Testis (tissue), 5 donors: Measurements from ENCODE around the gene COL7A1. TPM values are rescaled to one million over a fixed set of nuclear protein-coding genes. Genes with fewer than 3 reads are reported as not detected.

ENCODE experiments used
- DNase-seq: peaks from one replicate; pipeline ENCODE4 v3.0.0-alpha.2; 2019
- H3K27ac ChIP-seq, 2 donors: fragments of 200-600 bp; sonication (generic); one replicate each; pipeline ENCODE4 v1.5.1; 2019
- H3K27me3 ChIP-seq: fragments of 200-600 bp; sonication (generic); one replicate; pipeline ENCODE4 v1.5.1; 2019
- H3K36me3 ChIP-seq: fragments of 200-600 bp; sonication (generic); one replicate; pipeline ENCODE4 v1.5.1; 2017; ENCODE audit warnings: low read depth; ENCODE audit errors: missing control alignments
- H3K4me1 ChIP-seq: fragments of 200-600 bp; sonication (generic); one replicate; pipeline ENCODE4 v1.5.1; 2019
- H3K4me3 ChIP-seq, 2 donors: fragments of 200-600 bp; sonication (generic); one replicate each; pipeline ENCODE4 v1.5.1; 2017 to 2019
- H3K9me3 ChIP-seq: fragments of 200-600 bp; sonication (generic); one replicate; pipeline ENCODE4 v1.5.1; 2017
- CTCF ChIP-seq, 3 experiments: fragments of 450-650 bp in 2 of 3; fragments of 200-600 bp in 1 of 3; sonication (generic) in 1 of 3; IDR thresholded peaks; one replicate each; pipeline ENCODE4 v1.5.1; 2016 to 2019; ENCODE audit warnings: antibody characterized with exemption in 3 of 3, mild to moderate bottlenecking in 2 of 3, moderate library complexity in 1 of 3
- POLR2A ChIP-seq: fragments of 450-650 bp; IDR thresholded peaks from one replicate; pipeline ENCODE4 v1.6.1; 2017; ENCODE audit warnings: antibody characterized with exemption, mild to moderate bottlenecking, moderate library complexity
- WGBS, 2 donors: methylation state at CpG; one replicate each; pipeline ENCODE4 v1.1.5; 2018; 5-methylcytosine and 5-hydroxymethylcytosine counted together
- intact Hi-C: fragments of 100-400 bp; cut with DNase I; formaldehyde crosslinking; loops from one replicate; pipeline ENCODE4 v1.15.1; 2023; ENCODE audit warnings: low total_unique reads
- long read RNA-seq, 2 donors: transcript quantifications; one replicate each; lab custom pipeline, GENCODE V29; 2026
- polyA plus RNA-seq: library from polyadenylated mRNA; stranded (reverse); fragments of 350-450 nt; fragmentation: Illumina TruSeq; extraction: RNeasy Lipid Tissue Mini Kit (QIAGEN cat#74804); gene quantifications from one replicate; pipeline ENCODE4 v1.2.3, GENCODE V29; 2014; ENCODE audit warnings: low read depth, low replicate concordance; ENCODE audit not compliant: insufficient read depth
- total RNA-seq, 2 donors: library from RNA; depleted of rRNA; stranded (reverse); fragments of >200 nt; gene quantifications; one replicate each; pipeline ENCODE4 v1.2.3, GENCODE V29; 2016

The COL7A1 gene
- total RNA-seq (10 to 100 TPM; 34.1 to 39.1 TPM), polyA plus RNA-seq (19.9 TPM)
- long read RNA-seq, donor 1 = 0 reads
- long read RNA-seq, donor 2 = 0 reads

- Histone ChIP-seq H3K27me3 (no peaks in the 10 kb centered on the region), H3K9me3 (no peaks in the 10 kb centered on the region), H3K4me1 (peaks cover 33% of the 10 kb centered on the region), H3K4me3 (peak within 1 kb of the TSS; percentile 31 to 54), H3K36me3 (no peaks in the 10 kb centered on the region), H3K27ac (no peak within 1 kb of the TSS)
- no peak for DNase-seq
- TF ChIP-seq CTCF (IDR thresholded peaks at IDR 0.05) (no peak), POLR2A (no peak)
- 10% methylated on average over 35 of the region's 35 CpGs; no CpG with 5 or more reads in 1 of the 2 donors for WGBS, 2 donors
- intact Hi-C loops = no loop called here
Measured at GRCh38 chr3:48595075-48595525, at the start of gene COL7A1. TSS of gene COL7A1 (minus strand) at chr3:48595329. CDS start at chr3:48595159, 170 bp downstream.

- TF ChIP-seq POLR2A (no peak), CTCF (IDR thresholded peaks at IDR 0.05) (no peak)
- Histone ChIP-seq H3K4me3 (no peak overlapping the region), H3K27ac (no peak overlapping the region), H3K27me3 (no peaks in the 10 kb centered on the region), H3K4me1 (no peaks in the 10 kb centered on the region), H3K36me3 (no peaks in the 10 kb centered on the region), H3K9me3 (no peaks in the 10 kb centered on the region)
- no peak for DNase-seq
- intact Hi-C loops = no loop called here
- 100% methylated on average over 1 to 12 of the region's 12 CpGs for WGBS, 2 donors
Measured at GRCh38 chr3:48642605-48643004, 47.5 kb upstream of the COL7A1 start.

- Histone ChIP-seq H3K27ac (no peak overlapping the region), H3K4me1 (peaks cover 3% of the 10 kb centered on the region), H3K4me3 (no peak overlapping the region), H3K9me3 (no peaks in the 10 kb centered on the region), H3K27me3 (no peaks in the 10 kb centered on the region), H3K36me3 (no peaks in the 10 kb centered on the region)
- intact Hi-C loops = no loop called here
- TF ChIP-seq POLR2A (no peak), CTCF (IDR thresholded peaks at IDR 0.05) (no peak)
- DNase-seq = no peak
- 85 to 100% methylated on average over 1 to 3 of the region's 3 CpGs for WGBS, 2 donors
Measured at GRCh38 chr3:48641396-48641795, 46.3 kb upstream of the COL7A1 start.

GRCh38 chr3:48639944-48640606 lies 44.9 kb upstream of the COL7A1 start:
- no peaks in the 10 kb centered on the region for H3K9me3 ChIP-seq
- H3K27me3 ChIP-seq = no peaks in the 10 kb centered on the region
- WGBS, 2 donors = 95 to 96% methylated on average over 28 to 38 of the region's 38 CpGs
- peaks cover 9% of the 10 kb centered on the region for H3K4me1 ChIP-seq
- no peak for DNase-seq
- intact Hi-C loops = no loop called here
- TF ChIP-seq POLR2A = no peak
- no peak overlapping the region for H3K27ac ChIP-seq
- no peak overlapping the region for H3K4me3 ChIP-seq
- no peaks in the 10 kb centered on the region for H3K36me3 ChIP-seq

GRCh38 chr3:48637305-48637704 lies 42.2 kb upstream of the COL7A1 start:
- intact Hi-C loops = no loop called here
- TF ChIP-seq CTCF (IDR thresholded peaks at IDR 0.05) (no peak), POLR2A (no peak)

More at GRCh38 chr3:48637305-48637704, 42.2 kb upstream of the COL7A1 start:
- Histone ChIP-seq H3K27me3 (no peaks in the 10 kb centered on the region), H3K4me3 (no peak overlapping the region), H3K27ac (no peak overlapping the region), H3K4me1 (peaks cover 12% of the 10 kb centered on the region), H3K9me3 (no peaks in the 10 kb centered on the region), H3K36me3 (no peaks in the 10 kb centered on the region)
- 67 to 72% methylated on average over 6 of the region's 6 CpGs for WGBS, 2 donors
- DNase-seq = no peak
